ENCODE measurements around the gene HOXC4. TPM values are rescaled to one million over a fixed set of nuclear protein-coding genes. Genes with fewer than 3 reads are reported as not detected.

HOXC4 gene
- total RNA-seq, 3 donors from 2014 or later = 2.3 TPM; not detected in 2

DNA sequence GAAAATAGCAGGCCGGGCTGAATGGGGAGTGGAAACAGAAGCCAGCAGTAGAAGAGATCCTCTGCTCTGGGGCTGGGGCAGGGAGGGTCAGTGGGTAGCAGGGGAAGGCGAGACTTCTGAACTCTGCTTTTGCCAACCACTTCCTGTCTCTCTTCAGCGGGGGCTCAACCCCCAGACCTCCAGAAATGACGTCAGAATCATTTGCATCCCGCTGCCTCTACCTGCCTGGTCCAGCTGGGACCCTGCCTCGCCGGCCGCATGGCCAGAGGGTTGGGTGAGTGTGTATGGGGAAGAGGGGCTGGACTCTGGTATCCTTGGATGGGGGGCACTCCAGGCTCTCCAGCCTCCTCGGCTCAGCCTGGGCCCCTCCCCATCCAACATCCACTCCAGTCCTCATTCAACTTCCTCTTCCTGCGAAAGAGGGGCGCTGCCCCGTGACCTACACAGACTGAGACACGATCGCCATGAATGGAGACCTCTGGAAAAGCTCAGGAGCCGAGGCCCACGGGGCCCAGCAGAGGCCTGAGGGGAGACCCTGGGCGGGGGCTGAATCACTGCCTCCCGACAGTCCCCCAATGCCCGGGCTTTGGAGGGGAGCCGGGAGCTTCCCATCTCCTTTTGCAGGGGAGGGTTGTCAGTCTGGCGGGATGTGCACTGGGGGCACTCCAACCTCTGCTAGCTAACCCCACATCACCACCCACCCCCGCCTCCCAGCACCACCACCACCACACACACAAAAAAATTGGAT is 458 bp upstream of the HOXC4 start:
- H3K36me3 ChIP-seq (ENCODE audit: low read depth) = no peaks in the 10 kb centered on the region
- H3K9me3 ChIP-seq = no peaks in the 10 kb centered on the region
- intact Hi-C loops (cut with DNase I, micrococcal nuclease) = no loop called here
- peaks cover 4% of the 10 kb centered on the region for H3K4me1 ChIP-seq (ENCODE audit: low read depth)
- ATAC-seq (peak; percentile 54), DNase-seq (no peak)
- TF ChIP-seq, protein P1, sequence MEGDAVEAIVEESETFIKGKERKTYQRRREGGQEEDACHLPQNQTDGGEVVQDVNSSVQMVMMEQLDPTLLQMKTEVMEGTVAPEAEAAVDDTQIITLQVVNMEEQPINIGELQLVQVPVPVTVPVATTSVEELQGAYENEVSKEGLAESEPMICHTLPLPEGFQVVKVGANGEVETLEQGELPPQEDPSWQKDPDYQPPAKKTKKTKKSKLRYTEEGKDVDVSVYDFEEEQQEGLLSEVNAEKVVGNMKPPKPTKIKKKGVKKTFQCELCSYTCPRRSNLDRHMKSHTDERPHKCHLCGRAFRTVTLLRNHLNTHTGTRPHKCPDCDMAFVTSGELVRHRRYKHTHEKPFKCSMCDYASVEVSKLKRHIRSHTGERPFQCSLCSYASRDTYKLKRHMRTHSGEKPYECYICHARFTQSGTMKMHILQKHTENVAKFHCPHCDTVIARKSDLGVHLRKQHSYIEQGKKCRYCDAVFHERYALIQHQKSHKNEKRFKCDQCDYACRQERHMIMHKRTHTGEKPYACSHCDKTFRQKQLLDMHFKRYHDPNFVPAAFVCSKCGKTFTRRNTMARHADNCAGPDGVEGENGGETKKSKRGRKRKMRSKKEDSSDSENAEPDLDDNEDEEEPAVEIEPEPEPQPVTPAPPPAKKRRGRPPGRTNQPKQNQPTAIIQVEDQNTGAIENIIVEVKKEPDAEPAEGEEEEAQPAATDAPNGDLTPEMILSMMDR (IDR thresholded peaks at IDR 0.05) = no peak
- H3K4me3 ChIP-seq = no peak overlapping the region

DNA sequence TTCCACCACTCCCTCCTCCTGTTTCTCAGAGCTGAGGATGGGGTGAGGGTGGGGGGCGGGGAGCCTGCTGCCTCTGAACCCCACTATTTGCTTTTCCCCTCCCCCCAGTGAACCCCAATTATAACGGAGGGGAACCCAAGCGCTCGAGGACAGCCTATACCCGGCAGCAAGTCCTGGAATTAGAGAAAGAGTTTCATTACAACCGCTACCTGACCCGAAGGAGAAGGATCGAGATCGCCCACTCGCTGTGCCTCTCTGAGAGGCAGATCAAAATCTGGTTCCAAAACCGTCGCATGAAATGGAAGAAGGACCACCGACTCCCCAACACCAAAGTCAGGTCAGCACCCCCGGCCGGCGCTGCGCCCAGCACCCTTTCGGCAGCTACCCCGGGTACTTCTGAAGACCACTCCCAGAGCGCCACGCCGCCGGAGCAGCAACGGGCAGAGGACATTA is 1.1 kb downstream of the HOXC4 start:
- TF ChIP-seq, protein P1 (IDR thresholded peaks at IDR 0.05) = no peak
- DNase-seq (no peak), ATAC-seq (no peak)
- H3K9me3 ChIP-seq = no peaks in the 10 kb centered on the region
- H3K4me3 ChIP-seq = no peak overlapping the region
- intact Hi-C loops (cut with DNase I, micrococcal nuclease) = no loop called here
- H3K4me1 ChIP-seq (ENCODE audit: low read depth) = peaks cover 4% of the 10 kb centered on the region
- no peaks in the 10 kb centered on the region for H3K36me3 ChIP-seq (ENCODE audit: low read depth)

DNA sequence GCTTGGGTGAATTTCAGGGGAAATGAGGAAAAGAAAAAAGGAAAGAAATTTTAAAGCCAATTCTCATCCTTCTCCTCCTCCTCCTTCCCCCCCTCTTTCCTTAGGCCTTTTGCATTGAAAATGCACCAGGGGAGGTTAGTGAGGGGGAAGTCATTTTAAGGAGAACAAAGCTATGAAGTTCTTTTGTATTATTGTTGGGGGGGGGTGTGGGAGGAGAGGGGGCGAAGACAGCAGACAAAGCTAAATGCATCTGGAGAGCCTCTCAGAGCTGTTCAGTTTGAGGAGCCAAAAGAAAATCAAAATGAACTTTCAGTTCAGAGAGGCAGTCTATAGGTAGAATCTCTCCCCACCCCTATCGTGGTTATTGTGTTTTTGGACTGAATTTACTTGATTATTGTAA is 1.9 kb downstream of the HOXC4 start:
- no peaks in the 10 kb centered on the region for H3K9me3 ChIP-seq
- peaks cover 4% of the 10 kb centered on the region for H3K4me1 ChIP-seq (ENCODE audit: low read depth)
- TF ChIP-seq, protein P1 (IDR thresholded peaks at IDR 0.05) = no peak
- no peaks in the 10 kb centered on the region for H3K36me3 ChIP-seq (ENCODE audit: low read depth)
- no peak for ATAC-seq
- intact Hi-C loops (cut with DNase I, micrococcal nuclease) = no loop called here
- no peak for DNase-seq
- H3K4me3 ChIP-seq = no peak overlapping the region

DNA sequence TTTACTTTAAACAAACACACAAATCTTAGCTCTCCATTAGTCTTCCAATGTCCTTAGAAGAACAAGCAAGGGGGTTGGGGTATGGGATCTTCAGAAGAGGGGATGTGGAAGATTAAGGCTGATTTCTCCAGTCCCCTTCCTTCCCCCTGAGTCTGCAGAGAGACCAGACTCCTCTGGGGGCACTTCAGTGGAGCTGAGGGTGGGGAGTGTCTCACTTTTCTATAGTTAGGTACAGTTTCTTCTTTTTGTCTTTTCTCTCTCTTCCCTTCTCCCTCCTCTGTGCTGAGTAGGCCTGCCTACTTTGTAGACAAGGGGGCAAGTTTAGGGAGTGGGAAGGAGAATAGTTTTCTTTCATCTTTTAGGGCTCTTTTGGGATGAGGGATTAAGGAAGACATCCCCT is 2.5 kb downstream of the HOXC4 start:
- DNase-seq = no peak
- no peak for ATAC-seq
- intact Hi-C loops (cut with DNase I, micrococcal nuclease) = no loop called here
- Histone ChIP-seq H3K4me1 (ENCODE audit: low read depth) (peaks cover 4% of the 10 kb centered on the region), H3K4me3 (no peak overlapping the region), H3K36me3 (ENCODE audit: low read depth) (no peaks in the 10 kb centered on the region), H3K9me3 (no peaks in the 10 kb centered on the region)
- TF ChIP-seq, protein P1 (IDR thresholded peaks at IDR 0.05) = no peak

DNA sequence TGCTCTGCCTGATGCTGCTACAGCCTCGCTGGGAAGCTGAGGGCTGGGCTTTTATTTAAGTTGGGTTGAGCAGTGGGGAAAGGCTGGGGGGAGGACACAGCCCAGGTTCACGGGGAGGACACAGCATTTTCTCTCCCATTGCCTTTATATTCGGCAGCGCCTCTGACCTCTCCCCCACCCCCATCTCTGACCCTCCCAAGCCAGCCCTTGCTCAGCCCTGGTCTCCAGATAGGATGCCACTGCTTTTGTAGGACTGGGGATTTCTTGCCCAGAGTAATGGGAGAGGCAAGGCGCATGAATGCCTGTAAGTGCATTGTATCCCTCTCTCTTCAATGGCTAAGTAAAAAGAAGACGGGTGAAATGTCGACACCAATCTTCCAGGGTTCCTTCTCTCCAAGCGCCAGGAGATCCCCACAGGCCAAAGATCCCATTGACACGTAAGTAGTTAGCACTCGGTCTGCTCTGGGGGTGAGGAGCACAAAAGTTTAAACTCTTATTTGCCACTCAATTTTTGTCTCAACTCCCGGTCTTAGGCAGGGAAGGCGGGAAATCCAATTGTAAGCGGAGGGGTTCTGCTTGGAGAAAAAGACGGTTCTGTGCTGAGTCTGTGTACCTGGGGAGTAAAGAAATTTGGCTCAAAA is 4.6 kb downstream of the HOXC4 start:
- TF ChIP-seq, protein P1 (IDR thresholded peaks at IDR 0.05) = no peak
- DNase-seq (no peak), ATAC-seq (no peak)
- Histone ChIP-seq H3K36me3 (ENCODE audit: low read depth) (no peaks in the 10 kb centered on the region), H3K4me1 (ENCODE audit: low read depth) (peaks cover 4% of the 10 kb centered on the region), H3K9me3 (no peaks in the 10 kb centered on the region), H3K4me3 (no peak overlapping the region)
- intact Hi-C loops (cut with DNase I, micrococcal nuclease) = no loop called here
